Renal pelvis (tissue), 4 donors: ENCODE data around the gene GUCY2F. TPM values are rescaled to one million over a fixed set of nuclear protein-coding genes. Genes with fewer than 3 reads are reported as not detected.
A peak's percentile ranks its signal among the peaks of the same experiment; 100 is the strongest.

ENCODE experiments used
- DNase-seq: peaks from one replicate; pipeline ENCODE4 v3.0.0-alpha.2; 2013
- polyA plus RNA-seq, 3 donors: library from polyadenylated mRNA; unstranded; fragments of 120-200 nt; gene quantifications; one replicate each; pipeline ENCODE4 v1.2.1, GENCODE V29; 2013; ENCODE audit not compliant: insufficient read length in 3 of 3

The GUCY2F gene
- polyA plus RNA-seq, 3 donors = 0.03 to 0.06 TPM; not detected in 1

GRCh38 chrX:109398061-109398460 lies 83.8 kb downstream of the GUCY2F start:
- no peak for DNase-seq

- DNase-seq = no peak
Measured at GRCh38 chrX:109393859-109394258, 88.0 kb downstream of the GUCY2F start.

GRCh38 chrX:109392895-109393294 lies 89.0 kb downstream of the GUCY2F start:
- DNase-seq = no peak

GRCh38 chrX:109390556-109390955 lies 91.3 kb downstream of the GUCY2F start:
- DNase-seq = no peak

GRCh38 chrX:109389917-109390316 lies 92.0 kb downstream of the GUCY2F start:
- no peak for DNase-seq

- DNase-seq = peak; percentile 48
Measured at GRCh38 chrX:109384699-109385098, 97.2 kb downstream of the GUCY2F start.

- no peak for DNase-seq
Measured at GRCh38 chrX:109382332-109382731, 99.6 kb downstream of the GUCY2F start.

GRCh38 chrX:109378281-109378680 lies 103.6 kb downstream of the GUCY2F start:
- no peak for DNase-seq

- no peak for DNase-seq
Measured at GRCh38 chrX:109374262-109374960, 107.5 kb downstream of the GUCY2F start.

- DNase-seq = no peak
Measured at GRCh38 chrX:109373468-109373867, 108.4 kb downstream of the GUCY2F start.

- DNase-seq = no peak
Measured at GRCh38 chrX:109372716-109373115, 109.2 kb downstream of the GUCY2F start.

- DNase-seq = no peak
Measured at GRCh38 chrX:109372291-109372690, 109.6 kb downstream of the GUCY2F start.

GRCh38 chrX:109362101-109362500 lies 119.8 kb downstream of the GUCY2F start:
- no peak for DNase-seq

- DNase-seq = no peak
Measured at GRCh38 chrX:109360301-109360700, 121.6 kb downstream of the GUCY2F start.

- DNase-seq = no peak
Measured at GRCh38 chrX:109357706-109358105, 124.2 kb downstream of the GUCY2F start.

GRCh38 chrX:109356684-109357083 lies 125.2 kb downstream of the GUCY2F start:
- no peak for DNase-seq

GRCh38 chrX:109352066-109352588 lies 129.8 kb downstream of the GUCY2F start:
- DNase-seq = no peak

- no peak for DNase-seq
Measured at GRCh38 chrX:109351557-109351956, 130.3 kb downstream of the GUCY2F start.

GRCh38 chrX:109350551-109350950 lies 131.3 kb downstream of the GUCY2F start:
- no peak for DNase-seq

GRCh38 chrX:109350051-109350450 lies 131.8 kb downstream of the GUCY2F start:
- no peak for DNase-seq

- DNase-seq = no peak
Measured at GRCh38 chrX:109347632-109348031, 134.3 kb downstream of the GUCY2F start.

GRCh38 chrX:109346491-109346890 lies 135.4 kb downstream of the GUCY2F start:
- DNase-seq = no peak

GRCh38 chrX:109345856-109346255 lies 136.0 kb downstream of the GUCY2F start:
- no peak for DNase-seq

GRCh38 chrX:109344678-109345077 lies 137.2 kb downstream of the GUCY2F start:
- no peak for DNase-seq
